ENCODE data around the gene RPL21. TPM values are rescaled to one million over a fixed set of nuclear protein-coding genes. Genes with fewer than 3 reads are reported as not detected.

The RPL21 gene
- total and polyA plus RNA-seq, 2 donors (not counting 1 experiment from before 2014, with no cell fraction given): 831 to 1,841 TPM

DNA sequence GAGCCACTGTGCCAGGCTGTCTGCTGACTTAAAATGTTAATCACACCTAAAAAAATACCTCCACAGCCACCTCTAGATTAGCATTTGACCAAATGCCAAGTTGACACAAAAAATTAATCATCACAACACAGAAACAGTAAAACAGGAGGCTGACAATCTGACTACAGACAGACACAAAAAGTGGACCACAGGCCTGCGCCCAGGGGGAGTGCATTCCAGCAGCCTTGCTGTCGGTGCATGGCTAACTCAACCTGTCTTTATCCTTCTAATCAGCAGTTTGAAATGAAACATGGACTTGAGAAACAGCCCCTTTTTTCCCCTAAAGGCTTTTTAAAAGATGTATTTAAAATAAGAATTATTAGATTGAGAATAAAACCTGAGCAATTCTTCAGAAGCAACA, 53.3 kb downstream of the RPL21 start:
- TF ChIP-seq EZH2 (IDR thresholded peaks at IDR 0.05; ENCODE audit: low read length, missing control alignments): no peak
- TF ChIP-seq, protein P1, sequence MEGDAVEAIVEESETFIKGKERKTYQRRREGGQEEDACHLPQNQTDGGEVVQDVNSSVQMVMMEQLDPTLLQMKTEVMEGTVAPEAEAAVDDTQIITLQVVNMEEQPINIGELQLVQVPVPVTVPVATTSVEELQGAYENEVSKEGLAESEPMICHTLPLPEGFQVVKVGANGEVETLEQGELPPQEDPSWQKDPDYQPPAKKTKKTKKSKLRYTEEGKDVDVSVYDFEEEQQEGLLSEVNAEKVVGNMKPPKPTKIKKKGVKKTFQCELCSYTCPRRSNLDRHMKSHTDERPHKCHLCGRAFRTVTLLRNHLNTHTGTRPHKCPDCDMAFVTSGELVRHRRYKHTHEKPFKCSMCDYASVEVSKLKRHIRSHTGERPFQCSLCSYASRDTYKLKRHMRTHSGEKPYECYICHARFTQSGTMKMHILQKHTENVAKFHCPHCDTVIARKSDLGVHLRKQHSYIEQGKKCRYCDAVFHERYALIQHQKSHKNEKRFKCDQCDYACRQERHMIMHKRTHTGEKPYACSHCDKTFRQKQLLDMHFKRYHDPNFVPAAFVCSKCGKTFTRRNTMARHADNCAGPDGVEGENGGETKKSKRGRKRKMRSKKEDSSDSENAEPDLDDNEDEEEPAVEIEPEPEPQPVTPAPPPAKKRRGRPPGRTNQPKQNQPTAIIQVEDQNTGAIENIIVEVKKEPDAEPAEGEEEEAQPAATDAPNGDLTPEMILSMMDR (conservative IDR thresholded peaks at IDR 0.05 in 1 of 2, IDR thresholded peaks at IDR 0.05 in 1 of 2; ENCODE audit: low read depth in 1 of 2, low read length in 2 of 2): no peak
- no peak overlapping the region for H2AFZ ChIP-seq (ENCODE audit: low read length)
- no peaks in the 10 kb centered on the region for H3K79me2 ChIP-seq (ENCODE audit: control insufficient read depth, insufficient read depth, low read length)
- no peaks in the 10 kb centered on the region for H3K27me3 ChIP-seq (ENCODE audit: control insufficient read depth, insufficient read depth, low read length)
- no peak overlapping the region for H3K9ac ChIP-seq (ENCODE audit: insufficient read depth, low read length)
- H3K4me3 ChIP-seq (replicated peaks in 1 of 4; ENCODE audit: control extremely low read depth in 1 of 4, insufficient read depth in 1 of 4, low read depth in 3 of 4, low read length in 4 of 4): no peak overlapping the region
- no peak overlapping the region for H3K27ac ChIP-seq (ENCODE audit: insufficient read depth, low read length)
- no peak for DNase-seq (ENCODE audit: low read depth in 2 of 2)
- no peaks in the 10 kb centered on the region for H3K9me3 ChIP-seq (ENCODE audit: control insufficient read depth, insufficient read depth, low read depth, low read length)
- no peaks in the 10 kb centered on the region for H3K36me3 ChIP-seq (ENCODE audit: control insufficient read depth, insufficient read depth, low read length)
- no peaks in the 10 kb centered on the region for H3K4me1 ChIP-seq (ENCODE audit: control insufficient read depth, extremely low read depth, insufficient read depth, low read length)
- H4K20me1 ChIP-seq (ENCODE audit: control insufficient read depth, extremely low read depth, insufficient read depth, low read length): no peaks in the 10 kb centered on the region
- no peak overlapping the region for H3K4me2 ChIP-seq (ENCODE audit: extremely low read depth, insufficient read depth, low read length)

Other genes with a start within 250 kb of the RPL21 start
- 23.6 and 36.3 TPM in 2 replicates for gene USP12, start 79.7 kb upstream of the RPL21 start, total RNA-seq
- gene USP12, start 79.7 kb upstream of the RPL21 start, polyA plus RNA-seq: 17.3 and 18.9 TPM in 2 replicates
- gene RASL11A, start 19.3 kb downstream of the RPL21 start, total RNA-seq: 73.5 and 82.2 TPM in 2 replicates
- 10.4 and 12.8 TPM in 2 replicates for gene RASL11A, start 19.3 kb downstream of the RPL21 start, polyA plus RNA-seq
- gene GTF3A, start 173.1 kb downstream of the RPL21 start, total RNA-seq: 93.0 and 98.6 TPM in 2 replicates
- 126 and 167 TPM in 2 replicates for gene GTF3A, start 173.1 kb downstream of the RPL21 start, polyA plus RNA-seq
- 82.2 and 92.3 TPM in 2 replicates for gene MTIF3, start 199.0 kb downstream of the RPL21 start, total RNA-seq
- 83.3 and 90.0 TPM in 2 replicates for gene MTIF3, start 199.0 kb downstream of the RPL21 start, polyA plus RNA-seq

Measured in fibroblast of lung (primary cell).